D721Med (cell line): ENCODE measurements around the gene CACNG4.

Experiments used
- DNase-seq: peaks from one replicate; pipeline ENCODE4 v3.0.0; 2011; ENCODE audit warnings: low spot score; ENCODE audit not compliant: insufficient read length
- FAIRE-seq: peaks from 2 replicates; lab custom pipeline; 2011; peaks lifted over from hg19 to GRCh38; lab: Jason Lieb, UNC
- TF ChIP-seq, protein P1 (sequence below): IDR thresholded peaks from 2 replicates; pipeline ENCODE4 v1.5.1; 2012; ENCODE audit warnings: mild to moderate bottlenecking, control low read depth; ENCODE audit not compliant: insufficient read depth; ENCODE audit errors: missing control alignments

Gene CACNG4

GRCh38 chr17:66949501-66949900 lies 15.0 kb upstream of the CACNG4 start:
- FAIRE-seq, result no peak
- no peak for DNase-seq
- TF ChIP-seq, protein P1, sequence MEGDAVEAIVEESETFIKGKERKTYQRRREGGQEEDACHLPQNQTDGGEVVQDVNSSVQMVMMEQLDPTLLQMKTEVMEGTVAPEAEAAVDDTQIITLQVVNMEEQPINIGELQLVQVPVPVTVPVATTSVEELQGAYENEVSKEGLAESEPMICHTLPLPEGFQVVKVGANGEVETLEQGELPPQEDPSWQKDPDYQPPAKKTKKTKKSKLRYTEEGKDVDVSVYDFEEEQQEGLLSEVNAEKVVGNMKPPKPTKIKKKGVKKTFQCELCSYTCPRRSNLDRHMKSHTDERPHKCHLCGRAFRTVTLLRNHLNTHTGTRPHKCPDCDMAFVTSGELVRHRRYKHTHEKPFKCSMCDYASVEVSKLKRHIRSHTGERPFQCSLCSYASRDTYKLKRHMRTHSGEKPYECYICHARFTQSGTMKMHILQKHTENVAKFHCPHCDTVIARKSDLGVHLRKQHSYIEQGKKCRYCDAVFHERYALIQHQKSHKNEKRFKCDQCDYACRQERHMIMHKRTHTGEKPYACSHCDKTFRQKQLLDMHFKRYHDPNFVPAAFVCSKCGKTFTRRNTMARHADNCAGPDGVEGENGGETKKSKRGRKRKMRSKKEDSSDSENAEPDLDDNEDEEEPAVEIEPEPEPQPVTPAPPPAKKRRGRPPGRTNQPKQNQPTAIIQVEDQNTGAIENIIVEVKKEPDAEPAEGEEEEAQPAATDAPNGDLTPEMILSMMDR, result no peak

- no peak for DNase-seq
- TF ChIP-seq, protein P1, result no peak
- no peak for FAIRE-seq
These were observed 14.2 kb upstream of the CACNG4 start for GRCh38 chr17:66950325-66950724.

DNA sequence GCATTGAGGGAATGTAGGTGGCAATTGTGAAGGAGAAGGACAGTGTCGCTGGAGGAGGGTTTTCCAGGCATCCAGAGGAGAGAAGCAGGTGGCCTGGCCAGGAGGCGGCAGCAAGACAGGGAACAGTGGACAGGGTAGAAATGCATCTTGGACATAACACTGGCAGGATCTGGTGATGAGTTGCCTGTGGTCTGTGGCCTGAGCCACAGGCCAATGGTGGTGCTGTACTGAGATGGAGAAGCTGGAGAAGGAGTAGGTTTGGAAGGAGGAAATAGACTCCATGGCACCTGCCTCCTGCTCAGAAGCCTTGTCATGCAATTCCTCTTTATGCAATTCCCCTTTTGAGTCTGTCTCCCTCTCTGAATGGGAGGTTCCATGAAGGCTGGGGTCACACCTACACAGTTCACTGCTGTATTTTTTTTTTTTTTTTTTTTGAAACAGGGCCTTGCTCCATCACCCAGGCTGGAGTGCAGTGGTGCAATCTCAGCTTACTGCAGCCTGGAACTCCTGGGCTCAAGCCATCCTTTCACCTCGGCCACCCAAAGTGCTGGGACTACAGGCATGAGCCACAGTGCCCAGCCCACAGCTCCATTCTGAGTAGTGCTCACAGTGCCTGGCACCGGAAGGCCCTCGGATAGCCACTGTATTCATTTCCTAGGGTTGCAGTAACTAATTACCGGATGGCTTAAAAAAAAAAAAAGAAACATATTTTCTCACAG lies 13.5 kb upstream of the CACNG4 start:
- FAIRE-seq (no peak), DNase-seq (no peak)
- TF ChIP-seq, protein P1, result no peak

DNA sequence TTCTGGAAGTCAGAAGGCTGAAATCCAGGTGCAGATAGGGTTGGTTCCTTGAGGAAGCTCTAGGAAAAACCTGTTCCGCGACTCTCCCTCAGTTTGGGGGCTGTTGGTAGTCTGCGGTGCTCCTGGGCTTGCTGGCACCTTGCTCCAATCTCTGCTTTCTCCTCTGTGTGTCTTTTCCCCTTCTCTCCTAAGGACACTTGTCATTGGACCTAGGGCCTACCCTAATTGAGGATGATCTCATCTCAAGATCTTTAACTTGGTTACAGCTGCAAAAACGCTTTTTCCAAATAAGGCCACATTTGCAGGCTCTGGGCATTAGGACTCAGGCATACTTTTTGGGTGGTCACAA lies 12.9 kb upstream of the CACNG4 start:
- TF ChIP-seq, protein P1, result no peak
- DNase-seq (no peak), FAIRE-seq (no peak)

GRCh38 chr17:66952031-66952524 lies 12.4 kb upstream of the CACNG4 start:
- TF ChIP-seq, protein P1, result no peak
- no peak for DNase-seq
- no peak for FAIRE-seq

DNA sequence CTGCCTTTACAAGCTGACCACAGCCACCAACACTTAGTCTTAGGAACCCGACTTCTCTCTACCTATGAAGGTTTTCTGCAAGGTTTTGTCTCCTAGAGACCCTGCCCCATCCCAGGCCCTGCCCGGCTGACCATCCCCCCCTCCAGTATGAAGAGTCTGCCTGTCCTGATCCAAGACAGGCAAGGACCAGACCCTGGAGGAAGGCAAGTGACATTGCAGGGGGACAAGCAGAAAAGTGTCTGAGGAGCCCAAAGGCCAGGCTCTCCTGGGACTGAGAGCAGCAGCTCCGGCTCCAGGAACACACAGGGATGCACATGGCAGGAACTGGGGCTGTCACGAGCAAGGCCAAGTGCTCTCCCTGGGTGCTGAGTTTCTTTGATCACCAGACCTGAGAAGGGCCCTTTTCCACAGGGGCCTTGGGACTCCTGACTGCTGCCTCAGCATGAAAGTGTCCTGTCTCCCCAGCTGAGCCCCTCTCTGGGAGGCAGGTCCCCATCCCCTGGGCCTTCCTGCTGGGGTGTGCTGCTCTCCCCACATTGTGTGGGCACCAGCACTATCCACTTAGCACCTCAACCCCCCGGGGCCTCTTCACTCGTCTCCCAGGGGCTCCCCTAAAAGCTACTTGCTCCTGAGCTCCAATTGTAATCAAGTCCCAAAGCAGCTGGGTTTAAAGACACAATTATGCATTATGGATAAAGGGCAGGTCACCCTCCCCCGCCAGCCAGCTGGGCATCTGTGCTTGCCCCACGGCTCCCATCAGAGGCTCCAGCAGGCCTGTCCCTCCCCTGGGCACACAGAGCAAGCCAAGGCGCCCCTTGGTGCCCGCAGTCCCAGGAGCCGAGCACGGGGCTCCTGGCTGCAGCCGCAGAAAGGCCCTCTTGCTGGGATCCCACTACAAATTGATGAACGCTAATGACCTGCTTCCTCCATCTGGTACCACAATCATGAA lies 11.6 kb upstream of the CACNG4 start:
- FAIRE-seq, result no peak
- no peak for DNase-seq
- TF ChIP-seq, protein P1, result no peak
